HepG2 (cell line): ENCODE results near the gene IFT52. TPM values are rescaled to one million over a fixed set of nuclear protein-coding genes. Genes with fewer than 3 reads are reported as not detected.

Experiments used
- ARHGAP35 ChIP-seq: sonication (generic); formaldehyde crosslinking; IDR thresholded peaks from 2 replicates; pipeline ENCODE4 v1.9.0; 2022; ENCODE audit warnings: mild to moderate bottlenecking, inconsistent platforms, moderate library complexity, missing genetic modification reagents, borderline replicate concordance
- ATF1 ChIP-seq: IDR thresholded peaks from 2 replicates; pipeline ENCODE4 v1.6.1; 2016; ENCODE audit warnings: mild to moderate bottlenecking, control low read depth
- CHD4 ChIP-seq: fragments of 200-600 bp; sonication (generic); IDR thresholded peaks from 2 replicates; pipeline ENCODE4 v1.7.0; 2017; ENCODE audit warnings: mild to moderate bottlenecking, low read length, borderline replicate concordance
- EP300 ChIP-seq, 3 experiments: sonication (generic) in 1 of 3; formaldehyde crosslinking in 1 of 3; IDR thresholded peaks; 2 replicates each; pipeline versions ENCODE4 v1.5.1 to v1.6.1; 2011 to 2020; ENCODE audit warnings: low read depth in 2 of 3, low read length in 2 of 3, borderline replicate concordance in 1 of 3, improper control_type of control experiment in 1 of 3, mild to moderate bottlenecking in 1 of 3, missing genetic modification reagents in 1 of 3, moderate library complexity in 1 of 3
- HNRNPLL ChIP-seq: fragments of 200-400 bp; formaldehyde crosslinking; IDR thresholded peaks from 2 replicates; pipeline ENCODE4 v1.6.1; 2017; ENCODE audit warnings: mild to moderate bottlenecking, low read depth, low read length; ENCODE audit not compliant: poor library complexity, severe bottlenecking
- IRF1 ChIP-seq: sonication (generic); formaldehyde crosslinking; IDR thresholded peaks from 2 replicates; pipeline ENCODE4 v1.4.0; 2020; ENCODE audit warnings: low read depth, mild to moderate bottlenecking, missing genetic modification reagents
- JDP2 ChIP-seq: sonication (generic); formaldehyde crosslinking; IDR thresholded peaks from 2 replicates; pipeline ENCODE4 v1.8.1; 2022; ENCODE audit warnings: missing genetic modification reagents, borderline replicate concordance
- KDM4B ChIP-seq: sonication (generic); formaldehyde crosslinking; IDR thresholded peaks from 2 replicates; pipeline ENCODE4 v1.4.0; 2020; ENCODE audit warnings: missing genetic modification reagents
- PAX8 ChIP-seq: sonication (generic); formaldehyde crosslinking; IDR thresholded peaks from 2 replicates; pipeline ENCODE4 v1.8.0; 2022; ENCODE audit warnings: mild to moderate bottlenecking, missing genetic modification reagents, borderline replicate concordance
- PHB2 ChIP-seq: fragments of 450-650 bp; IDR thresholded peaks from 2 replicates; pipeline ENCODE4 v1.6.1; 2018; ENCODE audit not compliant: partially characterized antibody
- POLR2G ChIP-seq: fragments of 200-400 bp; formaldehyde crosslinking; IDR thresholded peaks from 2 replicates; pipeline ENCODE4 v1.6.1; 2018; ENCODE audit warnings: mild to moderate bottlenecking, low read depth, low read length, moderate library complexity
- SP1 ChIP-seq, 2 experiments: fragments of 450-650 bp in 1 of 2; sonication (generic) in 1 of 2; formaldehyde crosslinking in 1 of 2; IDR thresholded peaks; 2 replicates each; pipeline versions ENCODE4 v1.4.0 to v1.6.1; 2016 to 2020; ENCODE audit warnings: missing genetic modification reagents in 1 of 2
- ZBTB44 ChIP-seq: sonication (generic); formaldehyde crosslinking; IDR thresholded peaks from 2 replicates; pipeline ENCODE4 v1.4.0; 2020; ENCODE audit warnings: missing genetic modification reagents
- ZNF274 ChIP-seq: sonication (generic); formaldehyde crosslinking; IDR thresholded peaks from 2 replicates; pipeline ENCODE4 v1.5.1; 2020; ENCODE audit warnings: mild to moderate bottlenecking, missing genetic modification reagents
- polyA plus RNA-seq, 8 experiments: library from polyadenylated mRNA; depleted of rRNA in 3 of 8; stranded (reverse) in 7 of 8; unstranded in 1 of 8; fragments of >200 nt; fragmentation: Illumina TruSeq in 4 of 8; extraction: Trizol in 4 of 8; gene quantifications; 2 replicates each; pipeline versions ENCODE4 v1.2.1 to v1.2.3, GENCODE V29; 2011 to 2016; ENCODE audit warnings: low read depth in 4 of 8, missing spikeins in 1 of 8, mixed read lengths in 1 of 8; ENCODE audit not compliant: insufficient read depth in 1 of 8
- total RNA-seq, 5 experiments: library from RNA; depleted of rRNA; stranded (reverse); fragments of >200 nt; fragmentation: Illumina TruSeq; extraction: Trizol; gene quantifications; 2 replicates each; pipeline ENCODE4 v1.2.3, GENCODE V29; 2016; ENCODE audit warnings: low read depth in 1 of 5
- TF ChIP-seq, protein P1 (sequence below): conservative IDR thresholded peaks from 2 replicates; pipeline ENCODE4 v1.6.1; 2018; ENCODE audit warnings: missing genetic modification reagents
- TF ChIP-seq, protein P2 (sequence below): sonication (generic); formaldehyde crosslinking; IDR thresholded peaks from 2 replicates; pipeline ENCODE4 v1.5.0; 2020; ENCODE audit warnings: mild to moderate bottlenecking, missing genetic modification reagents, borderline replicate concordance

The IFT52 gene
- total and polyA plus RNA-seq, 2 of the 13 experiments (the other 11 are each of a cell fraction or from before 2014, with no cell fraction given): 48.0 to 64.0 TPM

DNA sequence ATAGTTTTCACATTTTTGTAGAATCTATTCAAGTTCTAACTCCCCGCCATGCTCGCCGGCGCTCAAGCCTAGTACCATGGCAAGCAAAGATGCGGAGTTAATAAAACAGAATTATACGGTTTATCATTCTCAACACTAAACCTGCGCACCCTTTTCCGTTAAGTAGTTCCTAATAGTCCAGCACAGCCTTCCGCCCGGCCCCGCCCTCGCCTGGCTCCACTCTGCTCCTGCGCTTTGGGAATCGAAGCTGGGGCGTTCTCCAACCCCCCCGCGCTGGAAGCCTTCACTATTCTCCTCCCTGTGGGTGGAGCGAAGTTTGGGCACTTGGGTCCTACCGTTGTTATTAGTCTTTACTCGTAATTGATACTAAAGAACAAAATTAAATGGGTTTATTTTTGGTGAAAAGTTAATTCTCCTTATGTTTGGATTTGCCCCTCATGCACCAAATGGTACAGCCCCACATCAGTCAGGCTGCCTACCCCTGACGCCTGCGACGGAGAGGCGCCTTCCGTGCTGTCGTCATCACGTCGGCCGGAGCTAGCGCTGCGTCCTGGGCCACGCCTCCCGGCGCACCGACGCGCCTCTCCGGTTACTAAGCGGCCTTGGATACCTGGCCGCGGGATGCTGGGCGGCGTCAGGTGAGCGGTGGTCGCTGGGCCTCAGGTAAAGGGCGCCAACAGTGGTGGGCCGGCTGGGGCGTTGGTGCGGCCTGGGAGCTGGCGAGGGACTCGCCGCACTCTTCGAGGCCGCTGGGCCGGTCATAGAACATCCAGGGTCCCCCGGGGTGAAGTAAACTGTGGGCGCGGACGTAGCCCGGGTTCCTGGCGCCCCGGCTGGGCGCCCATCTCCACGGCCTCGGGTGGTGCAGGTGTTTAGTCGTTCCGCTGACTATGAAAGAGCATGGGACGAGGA lies at the start of gene IFT52 (continued):
- TF ChIP-seq PAX8 (CRISPR knock-in tag) (peak; percentile 91; the same call in 1 of the 2 replicates), POLR2G (peak; percentile 93), IRF1 (no peak; the same call in 1 of the 2 replicates), ARHGAP35 (CRISPR knock-in tag) (peak; percentile 6; the same call in 1 of the 2 replicates), SP1 (IDR thresholded peaks at IDR 0.05) (no peak), SP1 (CRISPR knock-in tag; IDR thresholded peaks at IDR 0.05) (peak; percentile 95), JDP2 (CRISPR knock-in tag) (no peak; the same call in 1 of the 2 replicates), ZNF274 (CRISPR knock-in tag) (peak; percentile 92), KDM4B (CRISPR knock-in tag) (peak; percentile 77), CHD4 (peak; percentile 33; the same call in 1 of the 2 replicates), PHB2 (no peak), ATF1 (CRISPR knock-in tag) (peak; percentile 94), ZBTB44 (no peak), HNRNPLL (peak; percentile 88), EP300 (IDR thresholded peaks at IDR 0.05; ENCODE audit: low read depth in 2 of 2, low read length in 2 of 2) (peak; percentile 17 to 39; a peak in 2 of 4 replicates), EP300 (CRISPR knock-in tag; IDR thresholded peaks at IDR 0.05; ENCODE audit: borderline replicate concordance) (0 out of 2 replicates have a peak, but pooled peaks have one; percentile 39)
- TF ChIP-seq, protein P1, sequence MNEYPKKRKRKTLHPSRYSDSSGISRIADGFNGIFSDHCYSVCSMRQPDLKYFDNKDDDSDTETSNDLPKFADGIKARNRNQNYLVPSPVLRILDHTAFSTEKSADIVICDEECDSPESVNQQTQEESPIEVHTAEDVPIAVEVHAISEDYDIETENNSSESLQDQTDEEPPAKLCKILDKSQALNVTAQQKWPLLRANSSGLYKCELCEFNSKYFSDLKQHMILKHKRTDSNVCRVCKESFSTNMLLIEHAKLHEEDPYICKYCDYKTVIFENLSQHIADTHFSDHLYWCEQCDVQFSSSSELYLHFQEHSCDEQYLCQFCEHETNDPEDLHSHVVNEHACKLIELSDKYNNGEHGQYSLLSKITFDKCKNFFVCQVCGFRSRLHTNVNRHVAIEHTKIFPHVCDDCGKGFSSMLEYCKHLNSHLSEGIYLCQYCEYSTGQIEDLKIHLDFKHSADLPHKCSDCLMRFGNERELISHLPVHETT (CRISPR knock-in tag): 0 out of 2 replicates have a peak, but pooled peaks have one; percentile 34
- TF ChIP-seq, protein P2, sequence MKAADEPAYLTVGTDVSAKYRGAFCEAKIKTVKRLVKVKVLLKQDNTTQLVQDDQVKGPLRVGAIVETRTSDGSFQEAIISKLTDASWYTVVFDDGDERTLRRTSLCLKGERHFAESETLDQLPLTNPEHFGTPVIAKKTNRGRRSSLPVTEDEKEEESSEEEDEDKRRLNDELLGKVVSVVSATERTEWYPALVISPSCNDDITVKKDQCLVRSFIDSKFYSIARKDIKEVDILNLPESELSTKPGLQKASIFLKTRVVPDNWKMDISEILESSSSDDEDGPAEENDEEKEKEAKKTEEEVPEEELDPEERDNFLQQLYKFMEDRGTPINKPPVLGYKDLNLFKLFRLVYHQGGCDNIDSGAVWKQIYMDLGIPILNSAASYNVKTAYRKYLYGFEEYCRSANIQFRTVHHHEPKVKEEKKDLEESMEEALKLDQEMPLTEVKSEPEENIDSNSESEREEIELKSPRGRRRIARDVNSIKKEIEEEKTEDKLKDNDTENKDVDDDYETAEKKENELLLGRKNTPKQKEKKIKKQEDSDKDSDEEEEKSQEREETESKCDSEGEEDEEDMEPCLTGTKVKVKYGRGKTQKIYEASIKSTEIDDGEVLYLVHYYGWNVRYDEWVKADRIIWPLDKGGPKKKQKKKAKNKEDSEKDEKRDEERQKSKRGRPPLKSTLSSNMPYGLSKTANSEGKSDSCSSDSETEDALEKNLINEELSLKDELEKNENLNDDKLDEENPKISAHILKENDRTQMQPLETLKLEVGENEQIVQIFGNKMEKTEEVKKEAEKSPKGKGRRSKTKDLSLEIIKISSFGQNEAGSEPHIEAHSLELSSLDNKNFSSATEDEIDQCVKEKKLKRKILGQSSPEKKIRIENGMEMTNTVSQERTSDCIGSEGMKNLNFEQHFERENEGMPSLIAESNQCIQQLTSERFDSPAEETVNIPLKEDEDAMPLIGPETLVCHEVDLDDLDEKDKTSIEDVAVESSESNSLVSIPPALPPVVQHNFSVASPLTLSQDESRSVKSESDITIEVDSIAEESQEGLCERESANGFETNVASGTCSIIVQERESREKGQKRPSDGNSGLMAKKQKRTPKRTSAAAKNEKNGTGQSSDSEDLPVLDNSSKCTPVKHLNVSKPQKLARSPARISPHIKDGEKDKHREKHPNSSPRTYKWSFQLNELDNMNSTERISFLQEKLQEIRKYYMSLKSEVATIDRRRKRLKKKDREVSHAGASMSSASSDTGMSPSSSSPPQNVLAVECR (CRISPR knock-in tag): peak; percentile 97
